ENCODE measurements around the gene HP1BP3. TPM values are rescaled to one million over a fixed set of nuclear protein-coding genes. Genes with fewer than 3 reads are reported as not detected.

The HP1BP3 gene
- total and polyA plus RNA-seq, 5 donors: 58.1 to 147 (median 140) TPM

DNA sequence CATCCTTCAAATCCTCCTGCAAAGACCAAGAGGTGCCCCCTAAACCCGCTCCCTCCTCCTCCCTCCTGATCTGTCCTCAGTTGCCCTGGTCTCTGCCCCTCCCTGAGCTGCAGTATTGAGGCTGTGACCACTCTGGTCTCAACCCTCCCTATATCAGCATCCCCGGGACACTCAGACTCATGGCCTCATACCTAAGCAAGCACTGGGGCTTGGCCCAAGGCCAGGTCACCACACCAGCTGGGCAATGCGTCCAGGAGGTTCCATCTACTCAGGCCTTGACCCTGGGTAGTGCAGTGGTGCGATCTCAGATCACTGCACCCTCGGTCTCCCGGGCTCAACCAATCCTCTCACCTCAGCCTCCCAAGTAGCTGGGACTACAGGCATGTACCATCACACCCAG is 79.0 kb downstream of the HP1BP3 start:
- DNase-seq: peak in 1 of 3 donors; percentile 47
- intact Hi-C loops (cut with DNase I): no loop called here
- Histone ChIP-seq H3K27ac (ENCODE audit: low read length) (no peak overlapping the region), H3K4me3 (ENCODE audit: low read length) (no peak overlapping the region), H3K4me1 (ENCODE audit: control insufficient read depth, insufficient read depth, low read length) (no peaks in the 10 kb centered on the region), H3K9me3 (ENCODE audit: control insufficient read depth, low read length) (no peaks in the 10 kb centered on the region), H3K27me3 (ENCODE audit: control insufficient read depth, insufficient read depth) (no peaks in the 10 kb centered on the region)
- WGBS: 82% methylated on average over 6 of the region's 6 CpGs
- no peak for ATAC-seq

- intact Hi-C loops (cut with DNase I): no loop called here
- H3K9me3 ChIP-seq (ENCODE audit: control insufficient read depth, low read length): no peaks in the 10 kb centered on the region
- DNase-seq (no peak), ATAC-seq (no peak)
- H3K27ac ChIP-seq (ENCODE audit: low read length): no peak overlapping the region
- H3K4me1 ChIP-seq (ENCODE audit: control insufficient read depth, insufficient read depth, low read length): no peaks in the 10 kb centered on the region
- no peak overlapping the region for H3K4me3 ChIP-seq (ENCODE audit: low read length)
- 49% methylated on average over 5 of the region's 5 CpGs for WGBS
- no peaks in the 10 kb centered on the region for H3K27me3 ChIP-seq (ENCODE audit: control insufficient read depth, insufficient read depth)
Observed at GRCh38 chr1:20706841-20707240, 80.3 kb downstream of the HP1BP3 start.

DNA sequence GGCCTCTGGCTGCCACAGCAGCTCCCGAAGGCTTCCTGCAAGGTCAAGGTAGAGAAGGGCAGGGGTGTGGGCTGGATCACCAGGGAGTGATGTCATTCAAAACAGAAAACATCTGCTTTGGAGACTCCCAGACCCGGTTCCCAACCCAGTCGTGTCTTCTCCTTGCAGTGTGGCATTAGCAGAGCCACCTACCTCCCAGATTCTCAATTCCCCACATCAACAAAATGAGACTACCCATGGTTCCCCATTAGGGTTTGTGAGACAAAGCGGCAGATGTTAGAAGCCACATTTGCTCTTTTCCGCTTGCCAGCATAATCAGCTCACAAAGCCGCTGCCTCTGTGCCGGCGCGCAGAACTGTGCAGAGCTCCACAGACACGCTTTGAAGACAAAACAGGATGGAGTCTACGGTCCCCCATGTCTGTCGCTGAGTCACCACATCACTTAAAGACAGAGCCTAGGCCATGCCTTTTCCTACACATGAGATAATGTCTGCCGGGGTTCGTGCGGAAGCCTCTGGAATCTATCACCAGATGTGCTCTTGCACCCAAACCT is 81.8 kb downstream of the HP1BP3 start:
- Histone ChIP-seq H3K4me1 (ENCODE audit: control insufficient read depth, insufficient read depth, low read length) (no peaks in the 10 kb centered on the region), H3K9me3 (ENCODE audit: control insufficient read depth, low read length) (no peaks in the 10 kb centered on the region), H3K27ac (ENCODE audit: low read length) (no peak overlapping the region), H3K4me3 (ENCODE audit: low read length) (no peak overlapping the region), H3K27me3 (ENCODE audit: control insufficient read depth, insufficient read depth) (no peaks in the 10 kb centered on the region)
- DNase-seq (no peak), ATAC-seq (no peak)
- WGBS: 65% methylated on average over 15 of the region's 15 CpGs
- intact Hi-C loops (cut with DNase I): no loop called here

DNA sequence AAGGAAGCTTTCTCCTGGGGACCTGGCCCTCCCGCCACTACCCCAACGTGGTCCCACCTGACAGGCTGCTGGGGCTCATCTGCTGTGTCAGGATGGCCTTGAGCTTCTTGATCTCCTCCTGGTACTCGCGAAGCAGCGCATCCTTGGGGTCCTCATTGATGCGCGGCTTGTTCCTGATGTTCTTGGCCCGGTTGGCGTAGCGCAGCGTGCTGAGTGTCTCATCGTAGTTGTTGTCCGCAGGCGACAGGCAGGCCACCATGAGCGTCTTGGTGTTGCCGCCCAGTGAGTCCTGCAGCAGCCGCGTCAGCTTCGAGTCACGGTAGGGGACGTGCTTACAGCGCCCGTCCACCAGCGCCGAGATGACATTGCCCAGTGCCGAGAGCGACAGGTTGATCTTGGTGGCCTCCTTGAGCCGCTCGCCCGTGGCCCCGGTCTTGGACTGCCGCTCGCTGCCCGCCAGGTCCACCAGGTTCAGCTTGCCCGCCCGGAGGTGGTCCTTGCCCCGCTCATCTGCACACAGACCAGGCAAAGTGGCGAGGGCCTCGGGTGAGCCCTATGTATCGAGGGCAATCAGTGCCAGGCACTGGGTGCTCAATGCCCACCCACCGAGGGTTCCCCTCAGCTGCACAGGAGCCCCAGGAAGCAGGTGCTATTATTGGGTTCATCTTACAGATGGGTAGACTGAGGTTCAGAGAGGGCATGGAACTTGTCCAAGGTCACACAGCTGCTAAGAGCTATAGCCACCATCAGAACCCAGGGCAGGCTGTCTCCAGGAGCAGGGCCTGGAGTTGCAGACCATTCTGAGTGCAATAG is 82.5 kb downstream of the HP1BP3 start:
- no peak for DNase-seq
- WGBS: 96% methylated on average over 41 of the region's 41 CpGs

DNA sequence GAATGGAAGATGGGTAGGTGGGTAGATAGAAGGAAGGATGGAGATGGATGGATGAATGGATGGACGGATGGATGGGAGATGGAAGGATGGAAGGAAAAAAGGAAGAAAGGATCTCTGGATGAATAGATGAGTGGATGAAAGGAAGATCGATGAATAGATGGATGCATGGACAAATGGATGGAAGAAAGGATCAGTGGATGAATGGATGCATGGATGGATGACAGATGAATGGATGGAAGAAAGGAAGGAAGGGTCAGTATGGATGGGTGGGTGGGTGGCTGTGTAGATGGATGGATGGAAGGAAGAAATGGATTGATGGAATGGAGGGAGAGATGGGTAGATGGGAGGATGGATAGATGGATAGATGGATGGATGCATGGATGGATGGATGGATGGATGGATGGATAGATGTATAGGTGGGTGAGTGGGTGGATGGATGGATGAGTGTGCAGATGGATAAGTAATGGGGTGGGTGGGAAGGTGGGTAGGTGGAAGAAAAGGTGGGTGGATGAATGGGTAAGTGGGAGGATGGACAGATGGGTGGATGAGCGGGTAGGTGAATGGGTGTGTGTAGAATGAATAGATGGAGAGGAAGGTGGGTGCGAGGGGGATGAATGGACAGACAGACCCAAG is 83.9 kb downstream of the HP1BP3 start:
- Histone ChIP-seq H3K27ac (ENCODE audit: low read length) (no peak overlapping the region), H3K4me1 (ENCODE audit: control insufficient read depth, insufficient read depth, low read length) (no peaks in the 10 kb centered on the region), H3K9me3 (ENCODE audit: control insufficient read depth, low read length) (no peaks in the 10 kb centered on the region), H3K27me3 (ENCODE audit: control insufficient read depth, insufficient read depth) (no peaks in the 10 kb centered on the region), H3K4me3 (ENCODE audit: low read length) (no peak overlapping the region)
- WGBS: 87% methylated on average over 4 of the region's 4 CpGs
- ATAC-seq: no peak
- intact Hi-C loops (cut with DNase I): no loop called here
- no peak for DNase-seq

More for the DNA sequence above, 82.5 kb downstream of the HP1BP3 start:
- no peak overlapping the region for H3K4me3 ChIP-seq (ENCODE audit: low read length)
- intact Hi-C loops (cut with DNase I): no loop called here
- ATAC-seq: no peak
- H3K9me3 ChIP-seq (ENCODE audit: control insufficient read depth, low read length): no peaks in the 10 kb centered on the region
- H3K27ac ChIP-seq (ENCODE audit: low read length): no peak overlapping the region
- H3K27me3 ChIP-seq (ENCODE audit: control insufficient read depth, insufficient read depth): no peaks in the 10 kb centered on the region
- no peaks in the 10 kb centered on the region for H3K4me1 ChIP-seq (ENCODE audit: control insufficient read depth, insufficient read depth, low read length)

DNA sequence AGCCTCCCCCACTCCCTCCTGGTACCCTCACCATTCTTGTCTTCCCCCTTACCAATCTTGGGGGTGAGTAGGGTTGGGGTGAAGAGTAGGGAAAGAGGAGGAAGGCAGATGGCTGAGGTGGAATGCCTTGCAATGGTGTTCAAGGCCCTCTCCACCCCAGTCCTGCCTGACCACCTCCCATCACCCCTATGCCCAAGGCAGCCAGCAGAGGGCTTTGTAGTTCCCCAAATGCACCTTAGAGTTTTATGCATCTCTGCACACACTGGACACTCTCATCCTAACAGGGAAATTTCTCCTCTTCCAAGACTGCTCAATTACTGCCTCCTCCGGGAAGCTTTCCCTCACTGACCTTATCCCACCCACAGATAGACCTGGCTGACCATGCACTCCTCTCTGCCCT is 84.7 kb downstream of the HP1BP3 start:
- ATAC-seq: no peak
- Histone ChIP-seq H3K27ac (ENCODE audit: low read length) (no peak overlapping the region), H3K4me3 (ENCODE audit: low read length) (no peak overlapping the region), H3K4me1 (ENCODE audit: control insufficient read depth, insufficient read depth, low read length) (no peaks in the 10 kb centered on the region), H3K9me3 (ENCODE audit: control insufficient read depth, low read length) (no peaks in the 10 kb centered on the region), H3K27me3 (ENCODE audit: control insufficient read depth, insufficient read depth) (no peaks in the 10 kb centered on the region)
- intact Hi-C loops (cut with DNase I): no loop called here
- WGBS: 90% methylated on average over 1 of the region's 1 CpG
- DNase-seq: no peak

GRCh38 chr1:20701847-20702246 is 85.3 kb downstream of the HP1BP3 start:
- H3K27ac ChIP-seq (ENCODE audit: low read length): no peak overlapping the region
- intact Hi-C loops (cut with DNase I): no loop called here
- no peaks in the 10 kb centered on the region for H3K4me1 ChIP-seq (ENCODE audit: control insufficient read depth, insufficient read depth, low read length)
- WGBS: 91% methylated on average over 5 of the region's 5 CpGs
- DNase-seq (no peak), ATAC-seq (no peak)
- H3K27me3 ChIP-seq (ENCODE audit: control insufficient read depth, insufficient read depth): no peaks in the 10 kb centered on the region
- no peaks in the 10 kb centered on the region for H3K9me3 ChIP-seq (ENCODE audit: control insufficient read depth, low read length)
- no peak overlapping the region for H3K4me3 ChIP-seq (ENCODE audit: low read length)

- 85% methylated on average over 9 of the region's 9 CpGs for WGBS
- no peaks in the 10 kb centered on the region for H3K9me3 ChIP-seq (ENCODE audit: control insufficient read depth, low read length)
- H3K4me3 ChIP-seq (ENCODE audit: low read length): no peak overlapping the region
- H3K27me3 ChIP-seq (ENCODE audit: control insufficient read depth, insufficient read depth): no peaks in the 10 kb centered on the region
- H3K4me1 ChIP-seq (ENCODE audit: control insufficient read depth, insufficient read depth, low read length): no peaks in the 10 kb centered on the region
- no peak for DNase-seq
- ATAC-seq: no peak
- intact Hi-C loops (cut with DNase I): no loop called here
- no peak overlapping the region for H3K27ac ChIP-seq (ENCODE audit: low read length)
Observed at GRCh38 chr1:20701446-20701845, 85.7 kb downstream of the HP1BP3 start.

GRCh38 chr1:20700636-20701215 is 86.4 kb downstream of the HP1BP3 start:
- no peaks in the 10 kb centered on the region for H3K4me1 ChIP-seq (ENCODE audit: control insufficient read depth, insufficient read depth, low read length)
- H3K27ac ChIP-seq (ENCODE audit: low read length): no peak overlapping the region
- intact Hi-C loops (cut with DNase I): no loop called here
- no peak overlapping the region for H3K4me3 ChIP-seq (ENCODE audit: low read length)
- no peak for ATAC-seq
- DNase-seq: peak in 1 of 3 donors; percentile 23
- WGBS: 87% methylated on average over 17 of the region's 17 CpGs
- H3K9me3 ChIP-seq (ENCODE audit: control insufficient read depth, low read length): no peaks in the 10 kb centered on the region
- no peaks in the 10 kb centered on the region for H3K27me3 ChIP-seq (ENCODE audit: control insufficient read depth, insufficient read depth)

DNA sequence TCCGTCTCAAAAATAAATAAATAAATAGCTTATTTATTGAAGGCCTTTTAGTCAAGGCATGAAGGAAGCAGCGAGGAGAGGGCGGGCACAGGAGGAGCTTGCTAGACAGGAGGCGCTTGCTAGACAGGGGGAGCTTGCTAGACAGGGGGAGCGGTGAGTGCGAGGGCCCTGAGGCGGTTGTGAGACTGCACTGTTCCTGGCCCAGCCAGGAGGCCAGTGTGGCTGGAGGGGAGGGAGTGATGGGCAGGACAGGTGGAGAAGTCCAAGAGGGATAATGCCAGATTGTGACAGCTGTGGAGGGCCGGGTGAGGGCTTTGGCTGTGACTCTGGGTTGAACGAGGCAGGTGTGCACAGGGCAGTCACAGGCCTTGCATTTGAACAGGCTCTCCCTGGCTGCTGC is 87.5 kb downstream of the HP1BP3 start:
- intact Hi-C loops (cut with DNase I): loop anchor here in 1 of 4 donors (5.0 kb wide), 1 partner anchor 498 kb away; no protein-coding TSS in a partner anchor
- no peak overlapping the region for H3K4me3 ChIP-seq (ENCODE audit: low read length)
- no peaks in the 10 kb centered on the region for H3K27me3 ChIP-seq (ENCODE audit: control insufficient read depth, insufficient read depth)
- H3K4me1 ChIP-seq (ENCODE audit: control insufficient read depth, insufficient read depth, low read length): no peaks in the 10 kb centered on the region
- WGBS: 93% methylated on average over 9 of the region's 9 CpGs
- no peaks in the 10 kb centered on the region for H3K9me3 ChIP-seq (ENCODE audit: control insufficient read depth, low read length)
- DNase-seq (peak in 1 of 3 donors; percentile 21), ATAC-seq (no peak)
- H3K27ac ChIP-seq (ENCODE audit: low read length): no peak overlapping the region
